Stimulated activated CD4-positive, alpha-beta T cell treated with anti-CD3 and anti-CD28 coated beads, Interleukin-4, amount 100 ng/mL, for 48 hours (primary cell): ENCODE measurements around the gene SSTR5.

Experiments used
- DNase-seq, 2 donors: peaks; one replicate each; pipeline ENCODE4 v3.0.0-alpha.2; 2020; ENCODE audit warnings: low read depth in 2 of 2

Gene SSTR5

GRCh38 chr16:1054660-1055556 lies 17.6 kb upstream of the SSTR5 start:
- peak; percentile 32 to 39 for DNase-seq

- no peak for DNase-seq
Measured at GRCh38 chr16:1055557-1055924, 17.0 kb upstream of the SSTR5 start.

GRCh38 chr16:1056196-1056595 lies 16.4 kb upstream of the SSTR5 start:
- no peak for DNase-seq

- peak; percentile 66 to 79 for DNase-seq
Measured at GRCh38 chr16:1057252-1057932, 15.2 kb upstream of the SSTR5 start.

GRCh38 chr16:1058216-1058615 lies 14.3 kb upstream of the SSTR5 start:
- no peak for DNase-seq

- no peak for DNase-seq
Measured at GRCh38 chr16:1059310-1059709, 13.2 kb upstream of the SSTR5 start.

- DNase-seq, result no peak
Measured at GRCh38 chr16:1060416-1061340, 11.9 kb upstream of the SSTR5 start.

GRCh38 chr16:1061769-1062505 lies 10.6 kb upstream of the SSTR5 start:
- DNase-seq, result no peak

- no peak for DNase-seq
Measured at GRCh38 chr16:1062895-1063294, 9.7 kb upstream of the SSTR5 start.

- DNase-seq, result no peak
Measured at GRCh38 chr16:1063728-1064127, 8.8 kb upstream of the SSTR5 start.

GRCh38 chr16:1065469-1066128 lies 6.9 kb upstream of the SSTR5 start:
- DNase-seq, result no peak

- DNase-seq, result no peak
Measured at GRCh38 chr16:1066584-1067172, 5.9 kb upstream of the SSTR5 start.

GRCh38 chr16:1067629-1068028 lies 4.9 kb upstream of the SSTR5 start:
- DNase-seq, result no peak

GRCh38 chr16:1068451-1068850 lies 4.1 kb upstream of the SSTR5 start:
- no peak for DNase-seq

GRCh38 chr16:1069154-1069553 lies 3.4 kb upstream of the SSTR5 start:
- DNase-seq, result peak in 1 of 2 donors; percentile 9

GRCh38 chr16:1070084-1070863 lies 2.3 kb upstream of the SSTR5 start:
- no peak for DNase-seq

GRCh38 chr16:1070864-1071408 lies 1.6 kb upstream of the SSTR5 start:
- DNase-seq, result no peak

- no peak for DNase-seq
Measured at GRCh38 chr16:1071561-1072225, 854 bp upstream of the SSTR5 start.

- DNase-seq, result no peak
Measured at GRCh38 chr16:1073262-1073558, 663 bp downstream of the SSTR5 start.
